BJ (cell line): Measurements from ENCODE around the gene TAPBPL. TPM values are rescaled to one million over a fixed set of nuclear protein-coding genes. Genes with fewer than 3 reads are reported as not detected.
"Not testable (repeated sequence)": the region's sequence is repeated elsewhere in the genome, so short reads cannot be mapped to it uniquely, and the experiment has no call there.

Experiments used
- CTCF ChIA-PET: fragments of 350-600 bp; formaldehyde crosslinking; extraction: SDS; loops from one replicate; lab custom pipeline; 2021; ENCODE audit warnings: antibody characterized with exemption, inconsistent platforms; lab: Yijun Ruan, JAX
- POLR2A ChIA-PET: fragments of 300-600 bp; sonication (Branson Sonifier 250); formaldehyde crosslinking; extraction: SDS; loops from one replicate; lab custom pipeline; 2021; ENCODE audit warnings: antibody characterized with exemption; lab: Charles Lee
- DNase-seq: peaks from one replicate; pipeline ENCODE4 v3.0.0-alpha.2; 2011; ENCODE audit warnings: low read depth
- H3K27me3 ChIP-seq: 2 replicates; pipeline ENCODE4 v1.6.0; 2011; ENCODE audit warnings: low read length; ENCODE audit not compliant: control insufficient read depth, insufficient read depth
- H3K36me3 ChIP-seq: 2 replicates; pipeline ENCODE4 v1.5.1; 2011; ENCODE audit warnings: low read length; ENCODE audit not compliant: control insufficient read depth, insufficient read depth
- H3K4me3 ChIP-seq: 2 replicates; pipeline ENCODE4 v1.5.1; 2011; ENCODE audit warnings: low read depth, mild to moderate bottlenecking, control low read depth, low read length
- CTCF ChIP-seq: IDR thresholded peaks from 2 replicates; pipeline ENCODE4 v1.5.1; 2011; ENCODE audit warnings: low read depth, mild to moderate bottlenecking, control low read depth, inconsistent platforms, low read length, moderate library complexity; ENCODE audit not compliant: insufficient read depth
- polyA plus RNA-seq: library from polyadenylated mRNA; depleted of rRNA; stranded (reverse); fragments of >200 nt; gene quantifications from 2 replicates; pipeline ENCODE4 v1.2.3, GENCODE V29; 2011

Gene TAPBPL
- polyA plus RNA-seq, 1 experiment, result 25.8 TPM

GRCh38 chr12:6471989-6472360 lies 20.1 kb downstream of the TAPBPL start:
- DNase-seq, result no peak
- Histone ChIP-seq H3K4me3 (no peak overlapping the region), H3K36me3 (no peaks in the 10 kb centered on the region), H3K27me3 (no peaks in the 10 kb centered on the region)
- TF ChIP-seq CTCF, result no peak
- POLR2A ChIA-PET, result no interaction called here
- CTCF ChIA-PET, result no interaction called here

- CTCF ChIA-PET, result no interaction called here
- H3K4me3 ChIP-seq, result no peak overlapping the region
- no peak for TF ChIP-seq CTCF
- no peaks in the 10 kb centered on the region for H3K27me3 ChIP-seq
- H3K36me3 ChIP-seq, result no peaks in the 10 kb centered on the region
- POLR2A ChIA-PET, result no interaction called here
- no peak for DNase-seq
These were observed 20.6 kb downstream of the TAPBPL start for GRCh38 chr12:6472491-6472890.

- CTCF ChIA-PET, POLR2A ChIA-PET: not testable (repeated sequence)
These were observed 23.6 kb downstream of the TAPBPL start for GRCh38 chr12:6475233-6475975.

GRCh38 chr12:6476489-6476888 lies 24.6 kb downstream of the TAPBPL start:
- Histone ChIP-seq H3K4me3 (no peak overlapping the region), H3K27me3 (no peaks in the 10 kb centered on the region), H3K36me3 (no peaks in the 10 kb centered on the region)
- no peak for TF ChIP-seq CTCF
- ChIA-PET POLR2A (no interaction called here), CTCF (no interaction called here)
- peak; percentile 87 for DNase-seq

More at GRCh38 chr12:6475233-6475975, 23.6 kb downstream of the TAPBPL start:
- not testable (repeated sequence) for H3K36me3 ChIP-seq, H3K27me3 ChIP-seq, H3K4me3 ChIP-seq, DNase-seq

GRCh38 chr12:6477601-6478377 lies 25.9 kb downstream of the TAPBPL start:
- DNase-seq, POLR2A ChIA-PET, H3K36me3 ChIP-seq, H3K27me3 ChIP-seq, H3K4me3 ChIP-seq: not testable (repeated sequence)
- CTCF ChIA-PET, result interaction anchor here (1.1 kb wide), 2 partner anchors 12 to 59 kb away, joined by 3 read pairs; no protein-coding TSS in a partner anchor

GRCh38 chr12:6478416-6478815 lies 26.6 kb downstream of the TAPBPL start:
- POLR2A ChIA-PET, result no interaction called here
- peak; percentile 33 for DNase-seq
- Histone ChIP-seq H3K27me3 (no peaks in the 10 kb centered on the region), H3K36me3 (no peaks in the 10 kb centered on the region), H3K4me3 (no peak overlapping the region)
- TF ChIP-seq CTCF, result no peak
- CTCF ChIA-PET, result interaction anchor here (1.1 to 1.5 kb wide), 3 partner anchors 11 to 59 kb away, joined by 3 read pairs; no protein-coding TSS in a partner anchor
